Peyer's patch (tissue), 4 donors: ENCODE measurements around the gene NDUFAF3.

ENCODE experiments used
- CTCF ChIP-seq, 6 experiments: fragments of 450-650 bp in 4 of 6; fragments of 200-600 bp in 2 of 6; sonication (generic) in 1 of 6; IDR thresholded peaks; one replicate each; pipeline ENCODE4 v1.5.1; 2017 to 2019; ENCODE audit warnings: antibody characterized with exemption in 6 of 6, mild to moderate bottlenecking in 3 of 6, moderate library complexity in 1 of 6
- POLR2A ChIP-seq, 2 donors: fragments of 450-650 bp; IDR thresholded peaks; one replicate each; pipeline ENCODE4 v1.5.1; 2017; ENCODE audit warnings: antibody characterized with exemption in 2 of 2, mild to moderate bottlenecking in 2 of 2, moderate library complexity in 2 of 2

GRCh38 chr3:48990636-48991469 is 31.1 kb upstream of the NDUFAF3 start:
- no peak for TF ChIP-seq CTCF (IDR thresholded peaks at IDR 0.05)
- TF ChIP-seq POLR2A (IDR thresholded peaks at IDR 0.05), result no peak
